Loucy (cell line): ENCODE measurements around the gene SNAP25.

Source experiments
- H2AFZ ChIP-seq: fragments of 200-600 bp; sonication (generic); 2 replicates; pipeline ENCODE4 v1.6.0; 2016; ENCODE audit warnings: antibody characterized with exemption, mild to moderate bottlenecking, low read length, moderate library complexity
- H3F3A ChIP-seq: fragments of 200-600 bp; 2 replicates; pipeline ENCODE4 v1.6.0; 2016; ENCODE audit warnings: antibody characterized with exemption, low read depth, mild to moderate bottlenecking
- H3K27me3 ChIP-seq: fragments of 200-600 bp; sonication (generic); 2 replicates; pipeline ENCODE4 v1.6.1; 2014; ENCODE audit warnings: low read length, mild to moderate bottlenecking; ENCODE audit not compliant: insufficient read depth, poor library complexity, severe bottlenecking
- H3K36me3 ChIP-seq: fragments of 200-600 bp; sonication (generic); 2 replicates; pipeline ENCODE4 v1.6.1; 2016; ENCODE audit warnings: low read length; ENCODE audit not compliant: insufficient read depth
- H3K4me1 ChIP-seq: fragments of 200-600 bp; sonication (generic); 2 replicates; pipeline ENCODE4 v1.5.1; 2014; ENCODE audit warnings: low read length, mild to moderate bottlenecking; ENCODE audit not compliant: insufficient read depth, poor library complexity, severe bottlenecking
- H3K4me2 ChIP-seq: fragments of 200-600 bp; sonication (generic); 2 replicates; pipeline ENCODE4 v1.6.0; 2014; ENCODE audit warnings: antibody characterized with exemption, low read length, low read depth, mild to moderate bottlenecking; ENCODE audit not compliant: poor library complexity, severe bottlenecking
- H3K4me3 ChIP-seq: fragments of 200-600 bp; sonication (generic); 2 replicates; pipeline ENCODE4 v1.5.1; 2014; ENCODE audit warnings: low read length, mild to moderate bottlenecking, mixed read lengths; ENCODE audit not compliant: poor library complexity, severe bottlenecking
- H3K79me2 ChIP-seq: fragments of 200-600 bp; sonication (generic); 2 replicates; pipeline ENCODE4 v1.6.1; 2014; ENCODE audit warnings: low read length; ENCODE audit not compliant: insufficient read depth
- H3K9ac ChIP-seq: fragments of 200-600 bp; sonication (generic); 2 replicates; pipeline ENCODE4 v1.6.0; 2014; ENCODE audit warnings: mild to moderate bottlenecking, low read depth, low read length, moderate library complexity; ENCODE audit not compliant: poor library complexity, severe bottlenecking
- H3K9me2 ChIP-seq: fragments of 200-600 bp; sonication (generic); replicated peaks from 2 replicates; pipeline ENCODE4 v1.6.1; 2016; ENCODE audit warnings: low read depth, low read length, mixed read lengths
- H3K9me3 ChIP-seq: fragments of 200-600 bp; sonication (generic); 2 replicates; pipeline ENCODE4 v1.6.1; 2014; ENCODE audit warnings: mild to moderate bottlenecking, antibody characterized with exemption, low read length, low read depth; ENCODE audit not compliant: insufficient read depth
- H4K20me1 ChIP-seq: fragments of 200-600 bp; sonication (generic); 2 replicates; pipeline ENCODE4 v1.6.0; 2014; ENCODE audit warnings: antibody characterized with exemption, low read length, mild to moderate bottlenecking; ENCODE audit not compliant: insufficient read depth, poor library complexity, severe bottlenecking
- EZH2phosphoT487 ChIP-seq: fragments of 200-600 bp; IDR thresholded peaks from 2 replicates; pipeline ENCODE4 v1.6.1; 2018; ENCODE audit warnings: antibody characterized with exemption, mild to moderate bottlenecking, moderate library complexity, borderline replicate concordance
- TF ChIP-seq, protein P1 (sequence below): fragments of 200-600 bp; sonication (generic); conservative IDR thresholded peaks from 2 replicates; pipeline ENCODE4 v1.5.1; 2014; ENCODE audit warnings: mild to moderate bottlenecking, antibody characterized with exemption, low read length

SNAP25 gene

DNA sequence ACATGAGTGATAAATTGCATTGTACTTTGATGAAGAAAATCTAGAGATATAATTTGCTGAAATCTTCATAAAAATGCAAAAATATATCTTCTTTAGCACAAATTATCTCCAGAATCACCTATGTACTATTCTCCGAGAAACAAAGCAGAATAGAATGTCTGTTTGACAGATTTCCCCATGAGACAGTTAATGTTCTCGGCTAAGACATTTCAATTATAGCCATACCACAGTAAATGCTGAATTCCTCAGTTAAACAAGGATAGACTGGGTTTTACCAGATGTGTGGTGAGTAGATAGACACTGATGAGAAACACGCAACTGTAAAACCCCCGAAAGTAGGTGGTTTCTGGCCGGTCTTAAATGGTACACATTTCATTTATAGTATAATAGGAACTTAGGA is 69.8 kb downstream of the SNAP25 start:
- H3K9ac ChIP-seq: no peak overlapping the region
- H4K20me1 ChIP-seq: no peaks in the 10 kb centered on the region
- no peak overlapping the region for H2AFZ ChIP-seq
- H3K27me3 ChIP-seq: no peaks in the 10 kb centered on the region
- H3K9me2 ChIP-seq: no peaks in the 10 kb centered on the region
- no peak overlapping the region for H3K4me3 ChIP-seq
- no peaks in the 10 kb centered on the region for H3K36me3 ChIP-seq
- TF ChIP-seq, protein P1, sequence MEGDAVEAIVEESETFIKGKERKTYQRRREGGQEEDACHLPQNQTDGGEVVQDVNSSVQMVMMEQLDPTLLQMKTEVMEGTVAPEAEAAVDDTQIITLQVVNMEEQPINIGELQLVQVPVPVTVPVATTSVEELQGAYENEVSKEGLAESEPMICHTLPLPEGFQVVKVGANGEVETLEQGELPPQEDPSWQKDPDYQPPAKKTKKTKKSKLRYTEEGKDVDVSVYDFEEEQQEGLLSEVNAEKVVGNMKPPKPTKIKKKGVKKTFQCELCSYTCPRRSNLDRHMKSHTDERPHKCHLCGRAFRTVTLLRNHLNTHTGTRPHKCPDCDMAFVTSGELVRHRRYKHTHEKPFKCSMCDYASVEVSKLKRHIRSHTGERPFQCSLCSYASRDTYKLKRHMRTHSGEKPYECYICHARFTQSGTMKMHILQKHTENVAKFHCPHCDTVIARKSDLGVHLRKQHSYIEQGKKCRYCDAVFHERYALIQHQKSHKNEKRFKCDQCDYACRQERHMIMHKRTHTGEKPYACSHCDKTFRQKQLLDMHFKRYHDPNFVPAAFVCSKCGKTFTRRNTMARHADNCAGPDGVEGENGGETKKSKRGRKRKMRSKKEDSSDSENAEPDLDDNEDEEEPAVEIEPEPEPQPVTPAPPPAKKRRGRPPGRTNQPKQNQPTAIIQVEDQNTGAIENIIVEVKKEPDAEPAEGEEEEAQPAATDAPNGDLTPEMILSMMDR: no peak
- TF ChIP-seq EZH2phosphoT487: no peak
- no peaks in the 10 kb centered on the region for H3K9me3 ChIP-seq
- H3K4me2 ChIP-seq: no peak overlapping the region
- H3K4me1 ChIP-seq: no peaks in the 10 kb centered on the region
- H3F3A ChIP-seq: no peaks in the 10 kb centered on the region
- H3K79me2 ChIP-seq: no peaks in the 10 kb centered on the region

DNA sequence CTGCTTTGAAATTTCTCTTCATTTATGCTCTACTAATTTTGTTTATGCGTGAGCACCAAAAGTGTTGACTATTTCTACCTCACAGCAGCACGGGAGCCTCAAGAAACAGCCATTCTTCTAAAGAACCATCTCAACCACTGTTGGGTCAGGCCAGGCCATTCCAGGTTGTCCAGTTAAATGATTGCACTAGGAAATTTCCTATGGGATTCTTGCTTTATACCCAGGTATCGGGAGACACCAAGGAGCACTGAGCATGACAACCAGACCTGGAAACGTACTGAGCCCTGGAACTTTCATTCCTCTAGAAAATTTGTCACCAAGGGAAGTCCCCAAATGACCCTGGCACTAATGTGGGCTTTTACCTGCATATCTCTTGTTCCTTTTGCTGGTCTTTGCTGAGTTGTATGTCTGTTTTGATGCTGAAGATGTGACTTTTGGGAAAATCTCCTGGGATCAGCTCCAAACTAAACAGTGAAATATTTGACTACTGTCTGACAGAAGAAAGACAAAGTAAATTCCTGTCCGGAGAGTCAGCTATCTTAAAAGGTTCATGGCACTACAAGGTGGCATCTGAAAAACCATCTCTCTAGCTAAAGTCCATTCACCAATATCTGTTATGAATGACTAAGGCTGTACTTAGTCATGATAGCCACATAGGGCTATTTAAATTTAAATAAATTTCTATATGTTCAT is 70.5 kb downstream of the SNAP25 start:
- TF ChIP-seq, protein P1: no peak
- no peak for TF ChIP-seq EZH2phosphoT487
- Histone ChIP-seq H2AFZ (no peak overlapping the region), H3K79me2 (no peaks in the 10 kb centered on the region), H3K27me3 (no peaks in the 10 kb centered on the region), H3F3A (no peaks in the 10 kb centered on the region), H3K4me3 (no peak overlapping the region), H3K9ac (no peak overlapping the region), H3K9me3 (no peaks in the 10 kb centered on the region), H3K4me1 (no peaks in the 10 kb centered on the region), H3K36me3 (no peaks in the 10 kb centered on the region), H3K4me2 (no peak overlapping the region), H3K9me2 (no peaks in the 10 kb centered on the region), H4K20me1 (no peaks in the 10 kb centered on the region)

DNA sequence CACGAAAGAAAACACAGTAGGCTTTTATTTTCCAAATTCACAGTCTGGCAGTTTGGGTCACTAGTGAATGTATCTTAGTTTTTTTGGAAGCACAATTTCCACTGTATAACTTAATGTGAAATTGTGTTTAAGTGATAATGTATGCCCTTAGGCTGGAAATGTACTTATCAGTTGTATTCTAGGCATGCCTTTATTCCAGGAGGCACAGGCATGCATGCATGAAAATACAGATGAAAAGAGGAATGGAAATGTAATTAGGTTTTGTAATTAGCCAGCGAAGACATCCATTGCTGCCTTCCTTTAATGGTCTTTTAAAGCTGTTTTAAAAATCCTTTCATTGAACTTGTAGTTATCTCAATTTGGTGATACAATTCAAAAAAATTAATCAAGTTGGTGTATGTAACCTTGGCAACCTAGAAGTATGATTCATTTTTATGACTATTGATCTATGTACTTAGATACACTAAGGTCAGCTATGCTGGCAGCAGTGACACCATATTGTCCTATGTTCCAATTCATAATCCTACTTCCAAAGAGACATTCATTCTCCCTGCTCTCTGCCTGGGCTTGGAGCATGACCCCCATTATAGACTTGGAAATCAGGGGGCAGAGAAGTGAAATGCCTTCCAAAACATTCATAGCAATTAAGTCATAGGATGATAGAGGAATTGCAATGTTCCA is 73.1 kb downstream of the SNAP25 start:
- no peaks in the 10 kb centered on the region for H3K79me2 ChIP-seq
- TF ChIP-seq, protein P1: no peak
- TF ChIP-seq EZH2phosphoT487: no peak
- peaks cover 14% of the 10 kb centered on the region for H3K27me3 ChIP-seq

More for the DNA sequence above, 73.1 kb downstream of the SNAP25 start:
- no peaks in the 10 kb centered on the region for H3K4me1 ChIP-seq
- H4K20me1 ChIP-seq: no peaks in the 10 kb centered on the region
- no peaks in the 10 kb centered on the region for H3K9me2 ChIP-seq
- no peak overlapping the region for H2AFZ ChIP-seq
- H3K4me2 ChIP-seq: no peak overlapping the region
- H3K36me3 ChIP-seq: no peaks in the 10 kb centered on the region
- no peaks in the 10 kb centered on the region for H3K9me3 ChIP-seq
- no peak overlapping the region for H3K9ac ChIP-seq
- H3K4me3 ChIP-seq: no peak overlapping the region
- H3F3A ChIP-seq: no peaks in the 10 kb centered on the region
